HG03159 (cell line): ENCODE results near the gene SYVN1.
"Not testable (repeated sequence)": the region's sequence is repeated elsewhere in the genome, so short reads cannot be mapped to it uniquely, and the experiment has no call there.

Experiments
- ATAC-seq: cut with Tn5 transposase; IDR thresholded peaks from one replicate; pipeline ENCODE4 v1.9.1; 2021; ENCODE audit warnings: mild to moderate bottlenecking, moderate library complexity; ENCODE audit not compliant: unreplicated experiment

SYVN1 gene

GRCh38 chr11:65128182-65129145 is 5.9 kb downstream of the SYVN1 start:
- ATAC-seq, result no peak

- ATAC-seq, result no peak
Measured at GRCh38 chr11:65127473-65128181, 6.7 kb downstream of the SYVN1 start.

- ATAC-seq, result no peak
Measured at GRCh38 chr11:65126624-65127274, 7.6 kb downstream of the SYVN1 start.

GRCh38 chr11:65125197-65126056 is 8.9 kb downstream of the SYVN1 start:
- no peak for ATAC-seq

GRCh38 chr11:65124480-65125196 is 9.7 kb downstream of the SYVN1 start:
- ATAC-seq, result no peak

GRCh38 chr11:65121865-65122696 is 12.2 kb downstream of the SYVN1 start, which contains the start of the genes FAU and MRPL49:
FAU (minus strand) TSS chr11:65122134; CDS start chr11:65121813, 321 bp downstream.
MRPL49 (plus strand) TSS chr11:65122321; CDS start chr11:65122347, 26 bp downstream.
- ATAC-seq, result peak; percentile 62

- ATAC-seq, result no peak
Measured at GRCh38 chr11:65121447-65121864, 12.9 kb downstream of the SYVN1 start.

GRCh38 chr11:65120831-65121230 is 13.5 kb downstream of the SYVN1 start:
- no peak for ATAC-seq

GRCh38 chr11:65119670-65119995 is 14.7 kb downstream of the SYVN1 start:
- ATAC-seq, result no peak

GRCh38 chr11:65118891-65119669 is 15.2 kb downstream of the SYVN1 start:
- ATAC-seq, result not testable (repeated sequence)

GRCh38 chr11:65118097-65118837 is 16.1 kb downstream of the SYVN1 start:
- no peak for ATAC-seq

GRCh38 chr11:65117206-65118096 is 16.9 kb downstream of the SYVN1 start, which contains the start of gene ZNHIT2:
ZNHIT2 (minus strand) TSS chr11:65117701; CDS start chr11:65117653, 48 bp downstream.
- peak; percentile 51 for ATAC-seq

GRCh38 chr11:65116370-65117205 is 17.7 kb downstream of the SYVN1 start:
- ATAC-seq, result no peak

- no peak for ATAC-seq
Measured at GRCh38 chr11:65115361-65116082, 18.8 kb downstream of the SYVN1 start.
